ENCODE data around the gene MAP2K3. TPM values are rescaled to one million over a fixed set of nuclear protein-coding genes. Genes with fewer than 3 reads are reported as not detected.

MAP2K3 gene
- polyA plus RNA-seq, 1 donor from 2014 or later, result 5.3 TPM

- no peaks in the 10 kb centered on the region for H3F3A ChIP-seq (ENCODE audit: insufficient read depth, low read length, poor library complexity, severe bottlenecking)
- H3K4me3 ChIP-seq (ENCODE audit: low read length), result no peak overlapping the region
- no peaks in the 10 kb centered on the region for H3K9me3 ChIP-seq (ENCODE audit: low read length)
- H3K4me2 ChIP-seq (ENCODE audit: low read length), result no peak overlapping the region
- no peak overlapping the region for H3K27ac ChIP-seq (ENCODE audit: low read length)
- H3K79me2 ChIP-seq (replicated peaks; ENCODE audit: insufficient read depth, low read length), result no peaks in the 10 kb centered on the region
- no peaks in the 10 kb centered on the region for H3K27me3 ChIP-seq (ENCODE audit: insufficient read depth, low read depth, low read length)
- no peak overlapping the region for H2AFZ ChIP-seq (ENCODE audit: low read depth, low read length)
- H3K9ac ChIP-seq (ENCODE audit: low read length), result no peak overlapping the region
- no peaks in the 10 kb centered on the region for H4K20me1 ChIP-seq (ENCODE audit: insufficient read depth)
- no peaks in the 10 kb centered on the region for H3K9me2 ChIP-seq (ENCODE audit: insufficient read depth, low read length)
- H3K36me3 ChIP-seq (ENCODE audit: insufficient read depth, low read length), result no peaks in the 10 kb centered on the region
- TF ChIP-seq SMC3 (conservative IDR thresholded peaks at IDR 0.05; ENCODE audit: poor library complexity) (no peak), TAF1 (IDR thresholded peaks at IDR 0.05; ENCODE audit: low read depth) (no peak), POLR2AphosphoS5 (IDR thresholded peaks at IDR 0.05) (no peak), EZH2 (IDR thresholded peaks at IDR 0.05; ENCODE audit: borderline replicate concordance, insufficient read depth, low read length, poor library complexity, severe bottlenecking) (no peak), MXI1 (conservative IDR thresholded peaks at IDR 0.05; ENCODE audit: poor library complexity, severe bottlenecking) (no peak), CTCF (IDR thresholded peaks at IDR 0.05; ENCODE audit: poor library complexity, severe bottlenecking) (no peak), EP300 (conservative IDR thresholded peaks at IDR 0.05; ENCODE audit: poor library complexity, severe bottlenecking) (no peak), RAD21 (conservative IDR thresholded peaks at IDR 0.05) (no peak), REST (IDR thresholded peaks at IDR 0.05; ENCODE audit: borderline replicate concordance) (no peak)
These were observed 17.4 kb downstream of the MAP2K3 start for GRCh38 chr17:21301593-21302550.

- no peaks in the 10 kb centered on the region for H3K36me3 ChIP-seq (ENCODE audit: insufficient read depth, low read length)
- H3K79me2 ChIP-seq (replicated peaks; ENCODE audit: insufficient read depth, low read length), result no peaks in the 10 kb centered on the region
- no peak for TF ChIP-seq REST (IDR thresholded peaks at IDR 0.05; ENCODE audit: borderline replicate concordance)
- TF ChIP-seq EZH2 (IDR thresholded peaks at IDR 0.05; ENCODE audit: borderline replicate concordance, insufficient read depth, low read length, poor library complexity, severe bottlenecking), result no peak
- TF ChIP-seq RAD21 (conservative IDR thresholded peaks at IDR 0.05), result no peak
- TF ChIP-seq CTCF (IDR thresholded peaks at IDR 0.05; ENCODE audit: poor library complexity, severe bottlenecking), result no peak
- TF ChIP-seq MXI1 (conservative IDR thresholded peaks at IDR 0.05; ENCODE audit: poor library complexity, severe bottlenecking), result no peak
- TF ChIP-seq POLR2AphosphoS5 (IDR thresholded peaks at IDR 0.05), result no peak
- TF ChIP-seq SMC3 (conservative IDR thresholded peaks at IDR 0.05; ENCODE audit: poor library complexity), result no peak
- TF ChIP-seq TAF1 (IDR thresholded peaks at IDR 0.05; ENCODE audit: low read depth), result no peak
- no peak for TF ChIP-seq EP300 (conservative IDR thresholded peaks at IDR 0.05; ENCODE audit: poor library complexity, severe bottlenecking)
- no peaks in the 10 kb centered on the region for H3K9me2 ChIP-seq (ENCODE audit: insufficient read depth, low read length)
- H4K20me1 ChIP-seq (ENCODE audit: insufficient read depth), result no peaks in the 10 kb centered on the region
- no peak overlapping the region for H3K27ac ChIP-seq (ENCODE audit: low read length)
- no peaks in the 10 kb centered on the region for H3K9me3 ChIP-seq (ENCODE audit: low read length)
- H3K27me3 ChIP-seq (ENCODE audit: insufficient read depth, low read depth, low read length), result no peaks in the 10 kb centered on the region
- H3K4me3 ChIP-seq (ENCODE audit: low read length), result no peak overlapping the region
- H3K4me2 ChIP-seq (ENCODE audit: low read length), result no peak overlapping the region
- no peaks in the 10 kb centered on the region for H3F3A ChIP-seq (ENCODE audit: insufficient read depth, low read length, poor library complexity, severe bottlenecking)
- no peak overlapping the region for H2AFZ ChIP-seq (ENCODE audit: low read depth, low read length)
- H3K9ac ChIP-seq (ENCODE audit: low read length), result no peak overlapping the region
These were observed 18.4 kb downstream of the MAP2K3 start for GRCh38 chr17:21302711-21303425.

Measured in neural cell (in vitro differentiated cells).